CD1c-positive myeloid dendritic cell (primary cell): ENCODE results near the gene SMOC2.

Source experiments
- DNase-seq: peaks from one replicate; pipeline ENCODE4 v3.0.0-alpha.2; 2016; ENCODE audit errors: extremely low spot score

The SMOC2 gene

GRCh38 chr6:168709390-168709789, 268.4 kb downstream of the SMOC2 start:
- no peak for DNase-seq

GRCh38 chr6:168709991-168710390, 269.0 kb downstream of the SMOC2 start:
- no peak for DNase-seq

GRCh38 chr6:168711049-168711640, 270.2 kb downstream of the SMOC2 start:
- DNase-seq = no peak

GRCh38 chr6:168711666-168712300, 270.8 kb downstream of the SMOC2 start:
- no peak for DNase-seq

- DNase-seq = no peak
Measured at GRCh38 chr6:168712993-168713392, 272.0 kb downstream of the SMOC2 start.

GRCh38 chr6:168713839-168714238, 272.9 kb downstream of the SMOC2 start:
- no peak for DNase-seq

- no peak for DNase-seq
Measured at GRCh38 chr6:168714547-168715260, 273.7 kb downstream of the SMOC2 start.

- DNase-seq = no peak
Measured at GRCh38 chr6:168715643-168716481, 274.9 kb downstream of the SMOC2 start.

GRCh38 chr6:168716581-168716980, 275.6 kb downstream of the SMOC2 start:
- no peak for DNase-seq

GRCh38 chr6:168717491-168717890, 276.5 kb downstream of the SMOC2 start:
- DNase-seq = no peak
